Spleen (tissue), 7 donors: ENCODE results near the gene ART3.

Source experiments
- CTCF ChIP-seq, 11 experiments: fragments of 200-600 bp in 7 of 11; fragments of 450-650 bp in 4 of 11; sonication (generic) in 4 of 11; IDR thresholded peaks in 8 of 11; conservative IDR thresholded peaks in 3 of 11; 1 replicate in 7 of 11; 2 replicates in 4 of 11; pipeline versions ENCODE4 v1.4.0 to v1.8.0; 2016 to 2021; ENCODE audit warnings: antibody characterized with exemption in 11 of 11, inconsistent platforms in 4 of 11, mild to moderate bottlenecking in 1 of 11
- POLR2A ChIP-seq, 3 donors: fragments of 450-650 bp; IDR thresholded peaks; one replicate each; pipeline ENCODE4 v1.5.1; 2017; ENCODE audit warnings: antibody characterized with exemption in 3 of 3, mild to moderate bottlenecking in 1 of 3
- POLR2AphosphoS5 ChIP-seq, 3 donors: sonication (generic); formaldehyde crosslinking; IDR thresholded peaks; one replicate each; pipeline ENCODE4 v1.5.1; 2017; ENCODE audit warnings: antibody characterized with exemption in 3 of 3
- donor health status: DM: no; HTN: no; CAD: no; lungs with moderate emphysema.
- donor health status: DM: no; HTN: no; CAD: no.
- donor health status: DM: no; HTN: no; CAD: no.

- TF ChIP-seq CTCF (IDR thresholded peaks at IDR 0.05 in 8 of 11, conservative IDR thresholded peaks at IDR 0.05 in 3 of 11) (no peak), POLR2AphosphoS5 (IDR thresholded peaks at IDR 0.05) (no peak), POLR2A (IDR thresholded peaks at IDR 0.05) (no peak)
Observed at GRCh38 chr4:76141241-76141640, 66.7 kb downstream of the ART3 start.
